ENCODE measurements around the gene ABCC8.
A peak's percentile ranks its signal among the peaks of the same experiment; 100 is the strongest.

ABCC8 gene

DNA sequence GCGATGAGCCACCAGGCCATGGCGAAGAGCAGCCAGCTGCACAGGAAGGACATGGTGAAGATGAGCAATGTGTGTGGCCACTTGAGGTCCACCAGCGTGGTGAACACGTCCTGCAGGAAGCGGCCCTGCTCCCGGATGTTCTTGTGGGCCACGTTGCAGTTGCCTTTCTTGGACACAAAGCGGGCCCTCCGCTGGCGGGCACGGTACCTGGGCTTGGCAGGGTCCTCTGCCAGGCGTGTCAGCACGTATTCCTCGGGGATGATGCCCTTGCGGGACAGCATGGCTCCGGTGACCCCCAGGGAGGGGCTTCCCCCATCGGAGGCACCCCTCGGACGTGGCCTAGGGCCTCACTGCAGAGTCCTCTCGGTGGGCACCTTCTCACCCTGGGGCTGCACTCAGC lies 88.8 kb downstream of the ABCC8 start:
- DNase-seq (ENCODE audit: low read depth, low spot score), result no peak

- no peak for DNase-seq (ENCODE audit: low read depth, low spot score)
Observed at GRCh38 chr11:17387254-17387653, 89.4 kb downstream of the ABCC8 start.

- DNase-seq (ENCODE audit: low read depth, low spot score), result no peak
Observed at GRCh38 chr11:17386331-17387084, 90.1 kb downstream of the ABCC8 start.

GRCh38 chr11:17385926-17386325 lies 90.7 kb downstream of the ABCC8 start:
- no peak for DNase-seq (ENCODE audit: low read depth, low spot score)

DNA sequence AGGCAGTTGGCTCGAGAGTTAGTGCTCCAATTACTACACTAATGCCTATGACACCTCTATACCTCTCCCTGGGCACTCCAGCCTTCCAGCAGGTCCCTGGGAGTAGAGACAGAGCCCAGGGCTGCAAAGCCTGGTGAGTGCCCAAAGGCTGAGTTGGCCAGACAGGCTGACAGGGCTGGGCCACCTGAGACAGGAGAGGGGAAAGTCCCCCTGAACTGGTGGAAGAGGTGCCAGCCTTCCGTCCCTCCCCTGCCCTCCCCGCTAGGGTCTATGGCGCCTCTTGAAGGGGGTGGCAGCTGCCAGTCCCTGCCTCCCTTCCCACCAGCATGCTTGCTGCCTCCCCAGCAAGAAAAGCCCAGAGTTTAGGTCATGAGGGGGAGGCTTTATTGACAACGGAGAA lies 91.2 kb downstream of the ABCC8 start:
- DNase-seq (ENCODE audit: low read depth, low spot score), result no peak

GRCh38 chr11:17384002-17384511 lies 92.6 kb downstream of the ABCC8 start:
- DNase-seq (ENCODE audit: low read depth, low spot score), result peak; percentile 68

GRCh38 chr11:17383461-17383860 lies 93.2 kb downstream of the ABCC8 start:
- no peak for DNase-seq (ENCODE audit: low read depth, low spot score)

DNA sequence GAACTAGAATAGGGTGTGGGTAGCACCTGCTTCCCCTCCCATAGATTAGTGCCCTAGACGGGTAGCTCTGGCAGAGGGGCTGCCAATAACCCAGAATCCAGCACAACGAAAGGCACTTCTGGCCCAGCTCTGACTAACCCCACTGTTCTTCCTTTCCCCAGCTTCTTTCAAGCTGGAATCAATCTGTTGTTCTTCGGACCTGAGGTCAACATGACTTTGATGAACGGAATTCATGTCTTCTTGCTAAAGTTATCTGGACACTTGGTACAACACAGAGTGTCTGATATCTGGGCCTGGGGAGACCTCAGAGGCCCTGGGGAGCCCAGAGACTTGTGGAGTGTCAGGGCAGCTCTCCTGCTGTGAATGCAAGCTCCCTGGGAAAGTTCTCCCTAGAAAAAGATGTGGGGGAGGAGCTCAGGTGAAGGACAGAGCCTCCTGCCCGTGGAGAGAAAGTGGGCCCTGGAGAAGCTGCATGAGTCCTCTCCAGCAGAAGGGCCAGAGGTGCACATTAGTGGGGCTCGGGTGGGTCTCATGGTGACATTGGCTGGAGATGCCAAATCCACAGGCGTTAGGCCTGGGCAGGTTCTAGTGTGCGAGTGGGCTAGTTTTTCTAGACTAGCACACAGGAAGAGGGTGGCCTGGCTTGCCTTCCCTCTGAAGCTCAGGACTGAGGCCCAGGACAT lies 94.5 kb downstream of the ABCC8 start:
- no peak for DNase-seq (ENCODE audit: low read depth, low spot score)

DNA sequence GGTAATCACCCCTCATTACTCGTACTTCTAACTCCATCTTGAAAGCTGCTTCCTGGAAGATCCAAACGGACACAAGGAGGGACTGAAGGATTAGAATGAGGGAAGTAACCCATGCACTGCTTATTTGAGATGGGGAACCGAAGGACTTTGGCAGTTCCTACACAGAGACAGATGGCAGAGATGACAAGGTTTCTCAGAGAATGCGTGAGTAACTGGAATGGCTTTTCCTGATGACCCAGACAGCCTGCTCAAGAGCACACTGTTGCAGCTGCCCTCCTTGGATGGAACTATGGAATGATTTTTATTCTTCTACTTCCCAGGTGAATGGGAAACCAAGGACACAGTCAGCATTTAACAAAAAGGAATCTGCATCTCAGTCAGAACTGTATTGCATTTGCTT lies 95.5 kb downstream of the ABCC8 start:
- DNase-seq (ENCODE audit: low read depth, low spot score), result no peak

GRCh38 chr11:17379383-17380180 lies 97.1 kb downstream of the ABCC8 start:
- no peak for DNase-seq (ENCODE audit: low read depth, low spot score)

DNA sequence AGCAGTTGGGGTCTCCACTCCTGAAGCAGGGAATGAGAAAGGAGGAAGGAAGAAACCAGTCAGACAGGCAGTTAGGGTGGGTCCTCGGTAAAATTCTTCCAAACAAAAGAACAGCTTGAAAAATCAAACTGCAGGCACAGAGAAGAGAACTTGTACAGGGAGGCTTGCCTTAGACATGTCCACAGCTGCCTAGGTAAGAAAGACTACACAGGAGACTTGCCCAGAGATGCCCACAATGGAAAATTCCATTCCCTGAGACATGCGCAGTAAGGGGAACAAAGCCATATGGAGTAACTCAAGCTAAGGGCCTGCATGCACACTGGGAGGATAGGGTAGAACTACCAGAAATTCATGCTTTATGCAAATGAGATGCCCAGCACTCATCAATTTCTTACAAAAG lies 98.0 kb downstream of the ABCC8 start:
- DNase-seq (ENCODE audit: low read depth, low spot score), result no peak

DNA sequence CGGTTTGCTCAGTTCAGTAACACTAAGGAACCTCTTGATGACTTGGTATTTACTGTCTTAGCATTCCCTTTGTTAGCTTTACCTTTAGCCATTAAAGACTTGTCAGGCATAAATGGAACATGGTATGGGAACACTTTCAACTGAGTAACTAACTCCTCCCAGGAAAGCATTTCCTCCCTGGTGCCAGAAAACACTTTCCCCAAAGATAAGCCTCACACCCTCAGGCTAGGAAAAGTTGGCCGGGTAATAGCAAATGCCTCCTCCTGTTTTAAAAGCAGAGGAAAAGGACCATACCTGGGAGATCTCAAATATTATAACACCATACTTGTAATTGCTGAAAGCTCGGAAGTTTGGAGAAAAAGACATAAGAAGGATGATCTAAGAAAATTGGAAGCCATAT lies 100.2 kb downstream of the ABCC8 start:
- no peak for DNase-seq (ENCODE audit: low read depth, low spot score)

DNA sequence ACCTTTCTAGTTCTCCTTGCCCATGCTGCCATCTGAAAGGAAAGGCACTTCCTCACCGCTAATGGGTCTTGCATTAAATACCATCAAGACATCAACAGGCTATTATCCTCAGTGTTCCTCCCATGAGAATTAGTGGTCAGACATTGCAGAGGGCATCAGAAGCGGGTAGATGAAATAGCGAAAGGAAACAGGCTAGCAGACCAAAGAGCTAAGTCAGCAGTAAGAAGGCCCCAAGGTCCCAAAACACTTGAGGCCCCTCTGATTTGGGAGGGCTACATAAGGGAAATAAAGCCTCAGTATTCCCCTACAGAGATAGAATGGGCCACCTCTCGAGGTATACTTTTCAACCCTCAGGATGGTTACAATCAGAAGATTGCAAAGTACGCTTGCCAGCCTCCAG lies 101.1 kb downstream of the ABCC8 start:
- no peak for DNase-seq (ENCODE audit: low read depth, low spot score)

DNA sequence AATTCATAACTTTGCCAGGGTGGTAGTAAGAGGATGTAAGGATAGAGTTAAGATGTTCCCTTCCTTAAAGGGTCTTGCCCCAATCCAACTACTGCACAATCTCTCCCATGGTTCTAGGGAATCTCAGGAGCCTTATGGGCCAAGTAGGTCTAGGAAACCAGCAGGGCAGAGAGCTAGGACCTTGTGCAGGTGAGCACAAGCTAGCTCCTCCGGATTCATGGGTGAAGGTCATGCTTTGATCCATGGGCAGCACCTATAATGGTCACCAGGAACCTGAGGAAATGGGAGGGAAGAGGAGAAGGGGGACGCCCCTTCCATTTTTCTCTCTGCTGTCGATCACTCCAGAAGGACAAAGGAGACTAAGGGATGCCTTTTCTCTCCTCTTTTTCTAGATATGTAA lies 105.0 kb downstream of the ABCC8 start:
- no peak for DNase-seq (ENCODE audit: low read depth, low spot score)

- DNase-seq (ENCODE audit: low read depth, low spot score), result no peak
Observed at GRCh38 chr11:17369684-17370243, 106.9 kb downstream of the ABCC8 start.

DNA sequence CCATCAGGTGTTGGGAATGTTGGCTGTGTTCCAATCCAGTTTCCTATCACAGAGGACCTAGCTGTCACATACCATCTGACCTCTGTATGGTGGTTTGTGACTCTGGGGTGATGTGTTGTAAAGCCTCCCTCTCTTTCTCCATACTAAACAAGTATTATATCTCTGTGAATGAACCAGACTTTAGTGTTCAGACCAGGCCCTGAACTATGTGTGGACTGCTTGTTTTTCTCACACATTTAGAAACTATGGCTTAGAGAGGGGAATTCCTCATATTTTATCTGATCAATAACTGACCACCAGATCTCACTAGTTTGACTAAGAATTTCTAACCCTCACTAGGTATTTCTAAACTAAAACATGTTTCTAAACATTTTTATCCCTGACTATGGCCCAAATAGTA lies 107.6 kb downstream of the ABCC8 start:
- no peak for DNase-seq (ENCODE audit: low read depth, low spot score)

- no peak for DNase-seq (ENCODE audit: low read depth, low spot score)
Observed at GRCh38 chr11:17368551-17368950, 108.1 kb downstream of the ABCC8 start.

- DNase-seq (ENCODE audit: low read depth, low spot score), result no peak
Observed at GRCh38 chr11:17366495-17366894, 110.2 kb downstream of the ABCC8 start.

- no peak for DNase-seq (ENCODE audit: low read depth, low spot score)
Observed at GRCh38 chr11:17354601-17354991, 122.0 kb downstream of the ABCC8 start.

DNA sequence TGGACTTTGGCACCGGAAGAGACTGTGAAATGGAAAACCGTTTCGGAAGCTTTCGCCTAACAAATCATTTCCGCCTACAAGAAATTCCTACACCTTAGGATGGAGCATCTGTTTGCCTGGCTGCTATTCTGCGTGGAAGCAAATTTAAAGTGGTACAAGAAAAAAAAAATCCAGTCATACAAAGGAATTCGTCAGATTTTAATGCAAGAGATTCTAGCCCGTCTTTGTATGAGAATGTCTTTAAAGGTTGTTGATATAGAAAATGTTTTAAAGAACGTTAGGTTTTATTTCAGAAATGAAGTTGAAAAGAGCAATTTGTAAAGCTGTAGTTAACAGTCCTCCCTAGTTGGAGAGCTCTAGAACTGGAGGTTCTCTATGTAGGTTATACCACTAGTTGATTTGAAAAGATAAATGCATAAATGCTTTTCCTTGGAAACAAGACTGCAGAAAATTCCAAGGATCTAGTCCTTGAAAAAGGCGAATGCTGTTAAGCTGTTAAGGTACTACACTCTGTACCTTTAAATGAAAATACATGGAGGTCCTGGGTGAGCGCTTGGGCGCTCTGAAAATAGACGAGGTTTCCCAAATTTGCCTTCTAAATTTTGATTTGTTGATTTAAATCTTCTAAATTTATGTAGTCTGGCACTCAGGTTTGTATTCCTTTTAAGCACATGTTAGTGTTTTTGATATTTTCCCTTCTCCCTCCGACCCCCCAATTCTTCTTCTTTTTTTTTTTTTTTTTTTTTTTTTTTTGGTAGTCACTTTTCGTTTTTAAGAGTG lies 122.6 kb downstream of the ABCC8 start:
- DNase-seq (ENCODE audit: low read depth, low spot score), result no peak

Measured in iPS DF 19.7 (cell line).